ENCODE data around the gene SLC39A11. TPM values are rescaled to one million over a fixed set of nuclear protein-coding genes. Genes with fewer than 3 reads are reported as not detected.

The SLC39A11 gene
- total and polyA plus RNA-seq, 2 of the 13 experiments (the other 11 are each of a cell fraction or from before 2014, with no cell fraction given) = 17.2 to 31.5 TPM

DNA sequence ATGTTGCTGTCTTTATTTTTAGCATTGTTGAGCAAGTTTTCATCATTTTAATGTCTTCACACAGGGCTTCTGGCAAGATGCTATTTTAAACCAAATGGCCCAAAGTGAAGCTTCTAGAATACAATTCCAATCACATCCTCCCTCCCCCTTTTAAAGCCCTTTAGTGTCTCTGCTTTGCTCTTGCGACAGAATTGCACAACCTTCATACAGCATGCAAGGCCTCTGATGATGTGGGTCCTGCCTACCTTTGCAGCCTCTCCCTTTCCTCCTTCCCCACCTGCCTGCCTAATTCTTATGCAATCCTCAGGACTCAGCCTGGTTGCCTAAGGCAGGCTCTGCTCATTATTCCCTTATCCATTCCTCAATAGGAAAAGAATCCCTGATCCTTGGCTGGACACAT lies 381.7 kb downstream of the SLC39A11 start (continued):
- TF ChIP-seq SNAPC4 (CRISPR knock-in tag; IDR thresholded peaks at IDR 0.05) (no peak), NRL (CRISPR knock-in tag; IDR thresholded peaks at IDR 0.05; ENCODE audit: borderline replicate concordance) (no peak), ZFP82 (CRISPR knock-in tag; IDR thresholded peaks at IDR 0.05; ENCODE audit: borderline replicate concordance) (no peak), ZNF274 (CRISPR knock-in tag; IDR thresholded peaks at IDR 0.05) (no peak), ZNF3 (CRISPR knock-in tag; IDR thresholded peaks at IDR 0.05) (no peak), EP300 (IDR thresholded peaks at IDR 0.05; ENCODE audit: low read depth in 2 of 2, low read length in 2 of 2) (peak in 1 of 2 experiments; percentile 15; a peak in 1 of 4 replicates), EP300 (CRISPR knock-in tag; IDR thresholded peaks at IDR 0.05; ENCODE audit: borderline replicate concordance) (no peak), DNMT3B (CRISPR knock-in tag; conservative IDR thresholded peaks at IDR 0.05) (no peak), GATAD2A (CRISPR knock-in tag; IDR thresholded peaks at IDR 0.05) (peak; percentile 39; the same call in 1 of the 2 replicates), TSC22D2 (CRISPR knock-in tag; IDR thresholded peaks at IDR 0.05; ENCODE audit: borderline replicate concordance) (no peak), ZFYVE20 (CRISPR knock-in tag; IDR thresholded peaks at IDR 0.05; ENCODE audit: borderline replicate concordance, low read depth) (no peak), ADNP (CRISPR knock-in tag; IDR thresholded peaks at IDR 0.05) (no peak), TOPORS (CRISPR knock-in tag; IDR thresholded peaks at IDR 0.05) (no peak), KLF16 (CRISPR knock-in tag; IDR thresholded peaks at IDR 0.05) (no peak), SIN3B (IDR thresholded peaks at IDR 0.05; ENCODE audit: low read length) (no peak), KDM5A (IDR thresholded peaks at IDR 0.05; ENCODE audit: borderline replicate concordance, low read length) (no peak), ZNF12 (CRISPR knock-in tag; IDR thresholded peaks at IDR 0.05) (0 out of 2 replicates have a peak, but pooled peaks have one; percentile 56), SOX5 (CRISPR knock-in tag; IDR thresholded peaks at IDR 0.05; ENCODE audit: borderline replicate concordance) (no peak), ELF4 (CRISPR knock-in tag; IDR thresholded peaks at IDR 0.05; ENCODE audit: borderline replicate concordance) (no peak), ZNF333 (CRISPR knock-in tag; IDR thresholded peaks at IDR 0.05; ENCODE audit: borderline replicate concordance) (no peak), FOSL2 (CRISPR knock-in tag; IDR thresholded peaks at IDR 0.05) (peak; percentile 53), ZNF329 (CRISPR knock-in tag; IDR thresholded peaks at IDR 0.05; ENCODE audit: low read depth) (no peak)
- TF ChIP-seq, protein P1, sequence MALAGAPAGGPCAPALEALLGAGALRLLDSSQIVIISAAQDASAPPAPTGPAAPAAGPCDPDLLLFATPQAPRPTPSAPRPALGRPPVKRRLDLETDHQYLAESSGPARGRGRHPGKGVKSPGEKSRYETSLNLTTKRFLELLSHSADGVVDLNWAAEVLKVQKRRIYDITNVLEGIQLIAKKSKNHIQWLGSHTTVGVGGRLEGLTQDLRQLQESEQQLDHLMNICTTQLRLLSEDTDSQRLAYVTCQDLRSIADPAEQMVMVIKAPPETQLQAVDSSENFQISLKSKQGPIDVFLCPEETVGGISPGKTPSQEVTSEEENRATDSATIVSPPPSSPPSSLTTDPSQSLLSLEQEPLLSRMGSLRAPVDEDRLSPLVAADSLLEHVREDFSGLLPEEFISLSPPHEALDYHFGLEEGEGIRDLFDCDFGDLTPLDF (CRISPR knock-in tag; IDR thresholded peaks at IDR 0.05) = no peak
- TF ChIP-seq, protein P2, sequence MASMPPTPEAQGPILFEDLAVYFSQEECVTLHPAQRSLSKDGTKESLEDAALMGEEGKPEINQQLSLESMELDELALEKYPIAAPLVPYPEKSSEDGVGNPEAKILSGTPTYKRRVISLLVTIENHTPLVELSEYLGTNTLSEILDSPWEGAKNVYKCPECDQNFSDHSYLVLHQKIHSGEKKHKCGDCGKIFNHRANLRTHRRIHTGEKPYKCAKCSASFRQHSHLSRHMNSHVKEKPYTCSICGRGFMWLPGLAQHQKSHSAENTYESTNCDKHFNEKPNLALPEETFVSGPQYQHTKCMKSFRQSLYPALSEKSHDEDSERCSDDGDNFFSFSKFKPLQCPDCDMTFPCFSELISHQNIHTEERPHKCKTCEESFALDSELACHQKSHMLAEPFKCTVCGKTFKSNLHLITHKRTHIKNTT (CRISPR knock-in tag; IDR thresholded peaks at IDR 0.05) = no peak

Measured in HepG2 (cell line).